Iris pigment epithelial cell (primary cell): ENCODE data around the gene PCDH9.

Experiments
- DNase-seq: peaks from one replicate; pipeline ENCODE4 v3.0.0-alpha.2; 2011; ENCODE audit warnings: low read depth

PCDH9 gene

DNA sequence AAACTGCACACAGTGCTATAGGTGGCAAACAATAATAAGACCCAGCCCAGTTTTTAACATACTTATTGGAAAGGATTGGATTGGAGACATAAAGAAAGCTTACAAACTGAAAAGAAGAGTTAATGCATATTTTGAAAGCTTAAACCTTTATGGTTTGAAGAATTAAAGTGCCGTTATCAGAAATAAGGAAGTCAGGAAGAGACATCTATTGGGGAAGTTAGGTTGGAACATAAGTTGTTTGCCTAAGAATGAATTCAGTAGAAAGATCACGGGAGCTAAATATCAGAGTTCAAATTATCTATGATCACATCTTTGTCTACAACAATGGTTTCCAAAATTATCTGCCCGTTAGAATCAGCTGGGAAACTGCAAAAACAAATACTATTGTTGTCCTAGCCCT is 767.9 kb downstream of the PCDH9 start:
- DNase-seq, result no peak

DNA sequence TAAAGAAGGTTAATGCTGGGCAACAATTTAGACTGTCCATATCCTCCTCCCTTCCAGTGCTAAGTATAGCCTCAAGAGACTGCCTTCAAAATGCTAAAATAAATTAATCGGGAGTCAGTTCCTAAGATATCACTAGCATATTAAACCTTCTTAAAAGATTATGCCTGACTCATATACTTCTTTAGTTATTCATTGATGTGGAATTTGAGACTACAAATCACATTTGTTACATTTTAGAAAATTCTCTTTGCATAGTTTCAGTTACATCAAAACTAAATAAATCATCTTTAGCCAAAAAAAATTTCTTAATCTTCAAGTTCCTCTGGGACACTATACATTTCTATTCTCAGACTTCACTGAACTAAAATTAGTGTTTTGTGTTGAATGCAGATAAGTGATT is 769.1 kb downstream of the PCDH9 start:
- DNase-seq, result peak; percentile 29

DNA sequence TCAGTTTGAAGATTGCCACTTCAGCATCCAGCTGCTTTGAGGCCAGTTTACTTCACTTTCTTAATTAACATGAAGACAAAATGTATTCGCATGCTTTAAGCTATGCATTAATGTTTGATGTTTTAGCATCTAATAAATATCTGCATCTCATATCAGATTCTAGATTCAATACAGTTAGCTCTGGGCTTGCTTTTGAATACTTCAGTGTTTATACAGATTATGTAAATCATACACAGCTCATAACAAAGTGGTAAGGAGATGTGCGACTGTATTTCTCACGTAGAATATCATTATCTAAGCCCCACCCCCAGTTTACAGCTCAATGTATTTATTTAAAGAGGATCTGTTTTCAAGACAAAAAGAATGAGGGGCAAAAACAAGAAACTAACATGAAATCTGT is 770.5 kb downstream of the PCDH9 start:
- DNase-seq, result no peak

DNA sequence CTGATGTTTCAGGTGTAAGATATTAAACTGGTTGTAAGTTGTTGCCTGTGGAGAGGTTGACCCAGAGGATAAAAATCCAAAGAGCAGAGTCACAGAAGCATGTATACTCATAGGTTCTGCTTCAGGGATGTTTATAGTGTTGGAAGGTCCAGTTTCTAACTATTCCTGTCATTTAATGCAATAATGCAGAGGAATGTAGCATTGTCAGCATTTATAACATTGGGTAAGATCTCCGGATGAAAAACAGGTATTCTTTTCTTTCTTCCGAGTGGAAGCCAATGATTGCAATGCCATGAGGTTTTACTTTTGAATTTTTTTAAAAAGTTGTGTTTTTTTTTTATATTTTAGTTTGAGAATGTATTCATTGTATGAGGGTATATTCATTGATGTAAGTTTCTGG is 771.0 kb downstream of the PCDH9 start:
- no peak for DNase-seq

DNA sequence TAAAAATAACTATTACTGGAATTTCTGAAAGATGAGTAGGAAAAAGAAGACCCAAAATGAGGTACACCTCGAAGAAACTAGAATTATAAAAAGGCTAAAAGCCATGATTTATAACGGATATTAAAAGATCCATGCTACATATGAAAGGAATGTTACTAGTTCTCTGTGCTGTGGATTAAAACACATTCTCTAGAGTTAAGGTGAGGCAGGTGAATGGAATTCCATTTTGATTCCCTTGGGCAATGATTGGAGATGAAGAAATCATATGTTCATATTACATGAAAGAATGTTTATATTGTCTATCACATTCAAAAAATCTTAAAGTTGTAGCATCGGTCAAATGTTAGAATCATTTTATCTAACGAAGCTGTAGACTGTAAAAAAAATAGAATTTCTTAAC is 783.7 kb downstream of the PCDH9 start:
- DNase-seq, result no peak

DNA sequence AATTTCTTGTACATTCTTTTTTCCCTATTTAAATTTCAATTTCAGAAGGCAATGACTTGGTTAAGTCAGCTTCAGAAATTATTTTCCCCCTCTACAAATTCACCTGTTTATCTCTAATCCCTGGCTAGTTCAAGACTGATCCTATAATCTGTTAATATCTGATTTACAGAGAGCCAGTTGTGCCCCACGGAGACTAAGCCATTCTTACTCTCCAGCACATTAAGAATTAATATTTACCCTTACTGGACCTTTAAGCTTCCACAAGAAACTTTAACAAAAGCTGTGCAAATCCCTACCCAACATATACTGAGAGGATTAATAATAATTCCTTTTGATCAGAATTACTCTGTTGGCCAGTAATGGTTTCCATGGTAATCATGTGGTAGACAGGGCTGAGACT is 786.2 kb downstream of the PCDH9 start:
- DNase-seq, result no peak

DNA sequence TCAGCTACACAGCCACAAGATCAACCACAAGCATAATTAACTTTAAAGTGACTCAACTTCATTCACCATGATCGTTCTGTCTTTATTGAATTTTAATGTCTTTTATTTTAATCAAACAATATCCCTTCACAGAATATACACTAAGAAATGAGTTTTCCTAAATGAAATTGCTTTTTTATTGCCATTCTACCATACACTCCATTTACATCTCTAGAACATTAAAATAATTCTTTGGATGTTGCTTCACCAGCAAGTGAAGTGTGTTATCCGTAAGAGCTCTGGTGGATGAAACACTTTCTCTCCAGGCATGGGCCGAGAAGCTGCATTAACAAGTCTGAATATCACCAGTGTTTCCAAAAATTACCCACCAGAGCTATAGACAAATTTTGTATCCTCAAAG is 789.2 kb downstream of the PCDH9 start:
- no peak for DNase-seq

DNA sequence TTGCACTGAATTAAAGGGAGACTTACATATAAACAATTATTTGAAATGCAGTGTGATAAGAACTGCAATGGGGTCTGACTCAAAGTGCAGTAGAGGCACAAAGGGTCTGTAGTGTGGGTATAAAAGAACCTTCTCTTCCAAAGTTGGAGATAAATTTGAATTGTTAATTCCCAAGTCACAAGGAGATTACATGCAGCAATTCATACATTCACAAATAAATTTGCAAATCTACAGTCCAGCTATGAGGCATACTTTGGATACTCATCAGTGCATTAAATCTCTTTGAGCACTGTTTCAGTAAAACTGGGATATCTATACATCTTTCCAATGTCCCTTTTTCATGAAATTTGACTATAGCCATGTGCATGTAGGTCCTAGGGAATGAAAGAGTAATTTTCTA is 799.4 kb downstream of the PCDH9 start:
- DNase-seq, result no peak

DNA sequence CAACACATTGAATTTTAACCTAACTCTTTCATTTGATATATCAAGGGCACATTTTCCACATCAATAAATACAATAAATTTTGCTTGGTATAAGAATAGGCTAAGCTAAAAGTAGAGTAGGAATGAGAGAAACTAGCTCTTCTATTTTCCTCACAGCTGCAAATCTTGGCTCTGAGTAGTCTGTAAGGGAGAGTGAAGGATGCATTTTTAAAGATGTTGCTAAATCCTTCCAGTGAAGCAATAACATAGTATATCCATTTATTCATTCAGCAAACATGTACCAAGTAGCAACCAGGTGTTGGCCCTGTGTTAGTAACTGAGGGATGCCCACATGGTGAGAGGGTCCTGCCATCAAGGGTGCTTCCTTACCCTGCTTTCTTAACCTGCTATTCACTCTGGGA is 799.9 kb downstream of the PCDH9 start:
- DNase-seq, result peak; percentile 62

DNA sequence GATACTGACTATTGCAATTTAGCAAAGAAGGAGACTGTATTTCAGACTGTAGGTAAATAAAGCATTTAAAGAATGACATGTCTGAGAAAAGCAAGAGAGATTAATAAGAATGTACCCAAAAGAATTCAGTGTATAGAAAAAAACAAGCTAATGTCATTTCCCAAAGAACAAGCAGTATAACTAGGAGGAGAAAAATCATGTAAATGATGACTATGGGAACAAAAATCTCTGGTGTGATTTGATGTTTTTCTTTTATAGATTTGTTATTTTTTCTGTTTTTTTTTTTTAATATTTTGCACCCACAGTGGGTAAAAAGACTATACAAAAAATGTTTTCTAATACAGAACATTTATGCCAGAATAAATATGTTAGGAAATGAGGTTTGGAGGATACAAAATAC is 801.0 kb downstream of the PCDH9 start:
- no peak for DNase-seq

DNA sequence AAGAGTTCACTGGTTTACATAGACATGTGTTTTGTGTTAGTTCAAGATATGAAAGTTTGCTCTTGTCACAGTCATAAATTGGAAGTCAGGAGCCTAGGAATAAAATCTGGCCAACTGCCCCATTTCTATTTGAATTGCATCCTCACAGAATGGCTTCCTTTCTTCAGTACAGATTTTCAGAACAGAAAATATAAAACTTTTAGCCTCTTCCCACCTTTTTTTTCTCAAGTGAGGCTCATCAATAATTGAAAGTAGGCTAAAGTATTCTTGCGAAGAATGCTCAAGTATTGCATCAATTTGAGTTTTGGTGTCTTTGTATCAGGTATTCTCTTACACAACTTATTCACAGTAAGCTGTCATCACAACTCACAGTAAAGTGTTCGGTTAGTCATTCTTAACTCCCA is 802.7 kb downstream of the PCDH9 start:
- peak; percentile 43 for DNase-seq

DNA sequence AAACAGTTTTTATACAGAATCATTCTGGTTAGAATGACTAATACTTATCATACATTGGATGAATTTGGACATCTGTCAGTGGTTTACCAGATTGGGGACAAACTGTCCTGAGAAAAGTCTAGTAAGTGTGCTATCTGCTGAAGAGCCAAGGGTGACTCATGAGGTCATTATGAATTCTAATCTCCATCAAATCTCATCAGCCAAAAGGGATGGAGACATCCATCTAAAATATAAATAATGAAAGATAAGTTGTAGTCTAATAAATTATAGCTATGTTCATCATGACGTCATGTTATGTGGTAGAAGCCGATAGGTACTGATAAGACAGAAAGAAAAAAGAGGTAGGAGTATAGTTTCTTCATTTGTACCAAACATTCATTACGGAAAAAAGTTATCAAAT is 804.4 kb downstream of the PCDH9 start:
- DNase-seq, result peak; percentile 87

DNA sequence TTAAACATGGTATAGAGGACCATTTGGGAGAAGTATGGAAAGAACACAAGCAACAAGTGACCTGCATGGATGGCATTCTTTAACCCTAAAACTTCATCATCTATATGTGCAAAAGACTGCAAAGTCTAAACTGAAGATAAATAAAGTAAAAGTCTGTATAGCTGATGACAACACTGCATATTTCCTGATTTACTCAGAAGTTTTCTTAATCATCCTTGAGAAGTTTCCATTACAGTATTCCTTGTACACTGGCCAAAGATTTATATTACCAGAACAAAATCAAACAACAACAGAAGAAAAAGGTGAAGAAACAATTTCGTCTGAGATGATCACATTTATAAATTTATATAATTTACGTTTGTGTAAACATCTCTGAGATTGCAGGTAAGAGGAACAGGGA is 805.7 kb downstream of the PCDH9 start:
- DNase-seq, result peak; percentile 87

DNA sequence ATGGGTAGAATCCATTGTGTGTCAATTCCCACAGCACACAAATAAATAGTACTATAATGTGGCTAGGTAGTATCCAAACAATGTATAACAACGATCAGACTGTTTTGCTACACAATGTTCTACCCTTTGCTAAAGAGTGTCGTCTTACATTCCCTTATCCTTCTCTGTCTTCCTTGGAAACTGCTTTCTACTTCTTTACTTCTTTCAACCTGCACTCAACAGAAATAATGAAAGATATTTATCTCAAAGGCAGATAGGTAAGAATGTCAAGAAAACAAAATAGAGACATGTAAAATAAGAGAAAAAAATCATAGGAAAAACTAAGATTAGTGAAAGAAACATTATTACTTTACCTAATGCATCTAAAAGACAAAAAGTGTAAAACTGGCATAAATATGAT is 814.7 kb downstream of the PCDH9 start:
- no peak for DNase-seq

DNA sequence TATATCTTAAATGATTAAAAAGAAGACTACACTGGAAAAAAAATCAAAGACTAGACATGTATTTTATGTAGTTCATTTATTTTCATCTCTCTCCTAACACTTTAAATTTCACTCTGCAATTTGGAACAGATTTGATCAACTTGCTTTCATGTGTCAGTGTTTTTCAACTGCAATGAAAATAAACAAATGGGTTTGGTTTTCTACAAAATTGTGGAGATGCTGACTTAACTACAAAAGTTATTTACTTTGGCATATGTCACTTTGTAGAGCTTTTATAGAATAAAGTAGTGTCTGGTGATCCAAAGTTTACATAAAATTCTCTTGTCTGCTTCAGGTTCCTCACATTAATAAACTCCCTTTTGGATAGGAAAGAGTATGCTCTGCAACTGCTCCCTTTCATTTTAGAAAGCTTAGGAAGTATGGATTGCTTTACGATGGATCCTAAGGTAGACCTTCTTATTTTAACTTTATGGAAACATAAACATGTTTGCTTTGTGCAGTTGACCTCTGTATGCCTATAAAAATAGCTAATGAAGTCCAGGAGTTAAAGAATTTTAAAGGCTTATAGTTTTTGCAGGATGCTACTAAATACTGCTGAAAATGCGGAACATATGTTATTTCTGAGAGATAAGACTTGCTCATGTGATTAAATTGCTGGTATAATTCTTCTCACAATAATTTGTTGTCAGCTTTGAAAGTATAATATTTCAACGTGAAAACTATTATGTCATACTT is 815.9 kb downstream of the PCDH9 start:
- DNase-seq, result no peak

DNA sequence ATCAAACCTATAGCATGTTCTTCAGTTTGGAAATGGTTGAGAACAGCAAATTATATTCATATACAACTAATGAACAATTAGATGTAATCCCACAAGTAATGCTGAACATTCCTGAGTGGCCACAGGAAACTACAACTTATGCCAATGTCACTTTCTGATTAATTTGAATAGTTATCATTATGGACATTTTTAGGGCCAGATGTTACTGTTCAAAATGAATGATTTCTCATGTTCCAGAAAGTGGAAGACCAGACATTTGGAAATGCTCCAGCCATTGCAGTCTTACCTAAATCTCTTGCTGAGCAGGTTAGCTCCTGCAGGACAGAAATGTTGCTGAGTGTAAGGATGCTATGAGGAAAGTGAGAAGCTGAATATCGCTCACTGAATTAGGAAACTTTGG is 819.8 kb downstream of the PCDH9 start:
- no peak for DNase-seq

DNA sequence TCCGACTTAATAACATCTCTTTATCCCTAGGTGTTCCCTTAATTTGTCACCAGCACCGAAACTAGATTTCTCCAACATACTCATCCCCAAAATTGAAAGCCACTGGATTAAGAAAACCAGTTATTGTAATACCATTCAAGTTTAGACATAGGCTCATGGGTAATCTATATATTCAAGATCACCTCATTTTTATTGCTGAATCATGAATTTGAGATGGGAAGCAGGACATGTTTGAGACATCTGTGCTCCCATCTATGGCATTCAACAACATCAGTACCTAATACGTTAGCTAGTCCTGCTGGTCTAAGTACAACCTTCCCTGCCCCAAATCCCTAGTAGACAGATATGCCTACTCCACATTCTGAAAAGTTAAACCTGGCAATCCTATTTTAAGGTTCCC is 820.6 kb downstream of the PCDH9 start:
- no peak for DNase-seq

DNA sequence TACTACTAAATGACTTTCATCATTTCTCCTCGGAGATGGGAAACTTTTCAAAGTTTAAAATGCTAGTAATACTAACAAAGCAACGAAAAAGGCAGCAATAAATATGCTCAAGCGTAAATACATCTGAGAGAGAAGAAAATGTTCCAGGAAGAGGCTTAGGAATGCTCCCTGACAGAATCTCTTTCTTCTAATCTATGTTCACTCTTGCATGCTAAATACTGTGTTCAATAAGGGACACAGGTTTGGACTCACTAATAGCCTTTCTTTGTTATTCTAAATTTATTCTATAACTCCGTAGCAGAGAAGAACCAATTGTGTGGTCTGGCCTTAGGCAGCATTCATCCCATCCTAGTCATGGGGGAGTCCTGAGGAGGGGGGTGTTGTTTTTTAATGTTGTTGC is 823.0 kb downstream of the PCDH9 start:
- DNase-seq, result peak; percentile 28

DNA sequence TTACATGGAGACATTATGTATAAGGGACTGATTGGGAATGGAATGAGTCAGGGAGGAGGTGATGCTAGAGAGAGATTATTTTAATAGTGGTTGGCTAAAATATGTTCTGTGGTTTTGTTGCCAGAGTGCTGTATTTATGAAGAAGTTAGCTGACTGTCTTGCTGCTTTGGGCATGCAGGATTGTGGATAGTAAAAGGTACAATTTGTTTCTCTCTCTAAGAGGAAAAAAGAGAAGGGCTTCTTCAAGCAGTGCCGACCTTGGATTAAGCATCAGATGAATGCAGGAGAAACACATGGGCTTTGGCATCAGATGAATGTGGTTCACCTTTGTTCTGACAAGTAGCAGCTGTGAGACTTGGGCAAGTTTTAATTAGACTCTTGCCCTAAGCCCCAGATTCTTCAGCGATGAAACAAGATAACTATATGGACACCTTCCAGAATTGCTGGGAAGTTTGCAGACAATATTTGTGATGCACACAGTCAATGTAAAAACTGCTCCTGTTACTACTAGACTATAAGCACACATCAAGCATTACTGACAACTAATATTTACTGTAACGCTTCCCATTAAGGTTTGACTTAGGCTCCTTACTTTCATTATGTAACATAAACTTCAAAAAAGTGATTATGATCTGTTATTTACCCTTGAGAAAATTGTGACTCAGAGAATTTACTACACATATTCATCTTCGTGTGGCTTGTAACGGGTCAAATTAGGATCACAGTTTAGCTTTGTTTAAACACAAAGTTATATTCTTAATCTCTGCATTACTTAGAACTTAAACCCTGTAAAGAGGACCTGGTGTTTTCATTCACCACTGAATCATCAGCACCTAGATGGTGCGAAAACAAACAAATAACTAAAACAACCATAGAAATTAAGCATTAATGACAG is 824.0 kb downstream of the PCDH9 start:
- DNase-seq, result peak; percentile 91

DNA sequence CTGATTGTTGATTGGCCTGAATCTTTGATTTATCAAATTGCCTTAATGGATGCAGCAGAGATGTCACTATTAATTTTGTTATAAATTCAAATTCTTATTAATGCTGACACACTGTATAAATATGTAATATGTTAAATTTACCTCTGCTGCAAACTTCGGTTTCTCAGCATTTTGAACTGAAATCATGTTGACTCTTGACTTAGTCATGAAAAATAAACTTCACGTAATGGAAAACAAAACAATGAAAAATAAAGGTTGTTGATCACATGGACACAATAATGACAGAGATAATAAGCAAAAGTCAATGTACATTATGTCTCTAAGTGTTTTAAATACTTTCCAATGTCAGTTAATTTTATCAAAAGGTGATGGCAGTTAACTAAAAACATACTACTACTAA is 827.6 kb downstream of the PCDH9 start:
- DNase-seq, result no peak

DNA sequence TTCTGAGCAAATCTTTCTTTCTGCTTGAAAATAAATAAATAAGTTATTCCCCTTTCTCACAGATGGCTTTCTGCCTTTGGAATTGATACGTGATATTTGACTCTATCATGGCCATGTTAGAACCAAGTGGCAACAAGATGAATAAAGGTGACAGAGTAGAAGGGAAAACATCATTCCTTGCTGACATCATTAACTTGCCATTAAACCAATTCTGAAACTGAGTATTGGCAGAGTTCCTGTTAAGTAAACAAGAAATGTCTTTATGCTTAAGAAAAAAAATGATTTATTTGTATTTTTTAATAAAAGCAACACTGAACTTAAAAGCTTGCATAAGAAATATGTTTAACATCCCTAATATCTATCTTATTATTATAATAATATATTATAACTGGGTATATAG is 828.1 kb downstream of the PCDH9 start:
- DNase-seq, result peak; percentile 52

DNA sequence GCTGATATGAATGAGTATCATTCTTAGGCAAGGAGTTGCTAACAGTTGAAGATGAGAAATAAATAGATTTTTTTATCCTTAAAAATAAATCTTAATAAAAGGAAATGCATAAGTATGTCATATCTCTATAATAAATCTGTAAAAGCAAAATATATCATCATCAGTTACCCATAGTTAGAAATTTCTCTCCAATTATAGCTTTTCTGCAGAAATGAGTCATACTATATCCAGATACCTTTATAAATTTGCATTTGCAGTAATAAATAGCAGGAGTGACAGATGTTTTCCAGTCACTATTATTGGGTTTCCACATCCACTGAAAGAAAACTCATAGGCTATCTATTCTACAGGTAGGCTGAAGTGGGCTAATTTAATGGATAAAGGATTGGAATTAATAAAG is 829.8 kb downstream of the PCDH9 start:
- DNase-seq, result no peak

DNA sequence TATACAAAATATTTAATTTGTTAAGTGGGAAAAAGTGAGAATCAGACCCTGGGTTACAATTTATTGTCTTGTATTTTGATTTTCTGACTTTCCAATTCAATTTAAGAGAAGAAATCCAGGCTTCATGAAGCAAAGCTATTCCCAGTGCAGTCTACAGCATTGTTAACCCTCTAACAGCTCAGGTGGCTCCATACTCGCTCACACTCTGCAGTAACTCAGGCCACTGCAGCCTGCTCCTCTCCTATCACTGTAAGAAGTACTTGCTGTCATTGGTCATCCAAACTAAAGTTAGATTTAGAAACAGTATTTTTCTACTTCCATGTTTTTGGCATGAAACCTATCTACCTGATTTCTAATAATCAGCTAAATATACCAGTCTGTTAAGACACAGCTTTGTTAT is 830.3 kb downstream of the PCDH9 start:
- DNase-seq, result no peak

DNA sequence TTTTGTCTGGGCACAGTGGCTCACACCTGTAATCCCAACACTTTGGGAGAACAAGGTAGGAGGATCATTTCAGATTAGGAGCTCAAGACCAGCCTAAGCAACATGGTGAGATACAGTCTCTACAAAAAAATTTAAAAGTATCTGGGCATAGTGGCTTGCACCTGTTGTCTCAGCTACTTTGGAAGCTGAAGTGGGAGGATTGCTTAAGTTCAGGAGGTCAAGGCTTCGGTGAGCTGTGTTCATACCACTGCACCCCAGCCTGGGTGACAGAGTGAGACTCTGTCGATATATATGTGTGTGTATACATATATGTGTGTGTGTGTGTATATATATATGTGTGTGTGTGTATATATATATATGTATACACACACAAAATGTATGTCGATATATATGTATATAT is 833.0 kb downstream of the PCDH9 start:
- DNase-seq, result no peak
